K562 (cell line): ENCODE measurements around the gene U2SURP. TPM values are rescaled to one million over a fixed set of nuclear protein-coding genes. Genes with fewer than 3 reads are reported as not detected.
A peak's percentile ranks its signal among the peaks of the same experiment; 100 is the strongest.

Experiments used
- CCNT2 ChIP-seq: IDR thresholded peaks from 2 replicates; pipeline ENCODE4 v1.6.1; 2011; ENCODE audit warnings: borderline replicate concordance, low read depth, mild to moderate bottlenecking, moderate library complexity, mixed read lengths, low read length; ENCODE audit not compliant: insufficient read length; ENCODE audit errors: extremely low read depth
- E2F3 ChIP-seq: fragments of 250-450 bp; sonication (Bioruptor Pico); IDR thresholded peaks from 2 replicates; pipeline ENCODE4 v1.4.0; 2020; ENCODE audit warnings: mild to moderate bottlenecking
- ERF ChIP-seq: fragments of 450-650 bp; formaldehyde crosslinking; IDR thresholded peaks from 2 replicates; pipeline ENCODE4 v1.4.0; 2020; ENCODE audit warnings: mild to moderate bottlenecking, mixed read lengths
- FOXJ2 ChIP-seq: fragments of 200-800 bp; sonication (Bioruptor generic); IDR thresholded peaks from 2 replicates; pipeline ENCODE4 v1.6.1; 2016; ENCODE audit warnings: missing genetic modification characterization, missing compliant biosample characterization
- MBD2 ChIP-seq: sonication (generic); IDR thresholded peaks from 2 replicates; pipeline ENCODE4 v1.6.1; 2016; ENCODE audit warnings: low read depth, borderline replicate concordance
- MEF2A ChIP-seq: IDR thresholded peaks from 2 replicates; pipeline ENCODE4 v1.6.1; 2011; ENCODE audit warnings: low read depth, mild to moderate bottlenecking, low read length, moderate library complexity; ENCODE audit not compliant: control insufficient read depth
- PHB2 ChIP-seq: fragments of 450-650 bp; IDR thresholded peaks from 2 replicates; pipeline ENCODE4 v1.6.1; 2017; ENCODE audit warnings: low read depth
- SAFB2 ChIP-seq: fragments of 200-400 bp; formaldehyde crosslinking; IDR thresholded peaks from 2 replicates; pipeline ENCODE4 v1.6.1; 2018; ENCODE audit warnings: borderline replicate concordance, low read length, low read depth, moderate library complexity; ENCODE audit not compliant: severe bottlenecking
- SOX6 ChIP-seq: fragments of 450-650 bp; IDR thresholded peaks from 2 replicates; pipeline ENCODE4 v1.6.1; 2014; ENCODE audit warnings: mild to moderate bottlenecking
- SP2 ChIP-seq: IDR thresholded peaks from 2 replicates; pipeline ENCODE4 v1.6.1; 2011; ENCODE audit warnings: mild to moderate bottlenecking, low read depth, low read length, moderate library complexity; ENCODE audit not compliant: poor library complexity, severe bottlenecking; ENCODE audit errors: extremely low read depth
- TCF3 ChIP-seq: sonication (generic); formaldehyde crosslinking; IDR thresholded peaks from 2 replicates; pipeline ENCODE4 v1.4.0; 2020; ENCODE audit warnings: mild to moderate bottlenecking, missing genetic modification reagents
- XRCC3 ChIP-seq: fragments of 450-650 bp; IDR thresholded peaks from 2 replicates; pipeline ENCODE4 v1.6.1; 2017; ENCODE audit warnings: mild to moderate bottlenecking, moderate library complexity
- ZKSCAN3 ChIP-seq: fragments of 250-450 bp; sonication (Bioruptor Pico); IDR thresholded peaks from 2 replicates; pipeline ENCODE4 v1.4.0; 2020
- ZNF133 ChIP-seq: fragments of 250-450 bp; sonication (Bioruptor Pico); IDR thresholded peaks from 2 replicates; pipeline ENCODE4 v1.4.0; 2020; ENCODE audit warnings: mild to moderate bottlenecking
- ZNF668 ChIP-seq: fragments of 250-450 bp; sonication (Bioruptor Pico); IDR thresholded peaks from 2 replicates; pipeline ENCODE4 v1.8.0; 2022; ENCODE audit warnings: mild to moderate bottlenecking, inconsistent platforms
- polyA plus RNA-seq, 8 experiments: library from polyadenylated mRNA; depleted of rRNA in 4 of 8; stranded (reverse) in 5 of 8; unstranded in 3 of 8; fragments of >200 nt; fragmentation: Nextera tagmentation in 2 of 8; fragmentation: Illumina TruSeq in 1 of 8; extraction: Ambion mirVana in 2 of 8; extraction: Trizol in 1 of 8; gene quantifications; 2 replicates each; pipeline versions ENCODE4 v1.2.1 to v1.2.3, GENCODE V29; 2011 to 2014; ENCODE audit warnings: inconsistent platforms in 1 of 8, missing spikeins in 1 of 8
- total RNA-seq, 7 experiments: library from RNA; depleted of rRNA in 6 of 7; stranded (reverse); fragments of >200 nt in 6 of 7; fragmentation: Illumina TruSeq in 2 of 7; extraction: Trizol in 2 of 7; gene quantifications; 2 replicates each; pipeline versions ENCODE4 v1.2.1 to v1.2.3, GENCODE V29; 2011 to 2021; ENCODE audit warnings: low replicate concordance in 1 of 7
- TF ChIP-seq, protein P1 (sequence below): fragments of 450-650 bp; IDR thresholded peaks from 2 replicates; pipeline ENCODE4 v1.6.1; 2016; ENCODE audit warnings: antibody characterized with exemption
- TF ChIP-seq, protein P2 (sequence below): fragments of 250-450 bp; sonication (Bioruptor Pico); IDR thresholded peaks from 2 replicates; pipeline ENCODE4 v1.8.0; 2022; ENCODE audit warnings: moderate library complexity, mild to moderate bottlenecking, inconsistent platforms
- TF ChIP-seq, protein P3 (sequence below): sonication (generic); formaldehyde crosslinking; IDR thresholded peaks from 2 replicates; pipeline ENCODE4 v1.4.0; 2020; ENCODE audit warnings: mild to moderate bottlenecking, missing genetic modification reagents
- TF ChIP-seq, protein P4 (sequence below): sonication (generic); formaldehyde crosslinking; IDR thresholded peaks from 2 replicates; pipeline ENCODE4 v1.8.1; 2023; ENCODE audit warnings: mild to moderate bottlenecking, missing genetic modification reagents
- TF ChIP-seq, protein P5 (sequence below): sonication (generic); formaldehyde crosslinking; IDR thresholded peaks from 2 replicates; pipeline ENCODE4 v1.8.0; 2022; ENCODE audit warnings: mild to moderate bottlenecking, low read depth, missing genetic modification reagents

Gene U2SURP
- total and polyA plus RNA-seq, 9 of the 15 experiments (the other 6 are each of a cell fraction or from before 2014, with no cell fraction given) = 128 to 322 (median 191) TPM

DNA sequence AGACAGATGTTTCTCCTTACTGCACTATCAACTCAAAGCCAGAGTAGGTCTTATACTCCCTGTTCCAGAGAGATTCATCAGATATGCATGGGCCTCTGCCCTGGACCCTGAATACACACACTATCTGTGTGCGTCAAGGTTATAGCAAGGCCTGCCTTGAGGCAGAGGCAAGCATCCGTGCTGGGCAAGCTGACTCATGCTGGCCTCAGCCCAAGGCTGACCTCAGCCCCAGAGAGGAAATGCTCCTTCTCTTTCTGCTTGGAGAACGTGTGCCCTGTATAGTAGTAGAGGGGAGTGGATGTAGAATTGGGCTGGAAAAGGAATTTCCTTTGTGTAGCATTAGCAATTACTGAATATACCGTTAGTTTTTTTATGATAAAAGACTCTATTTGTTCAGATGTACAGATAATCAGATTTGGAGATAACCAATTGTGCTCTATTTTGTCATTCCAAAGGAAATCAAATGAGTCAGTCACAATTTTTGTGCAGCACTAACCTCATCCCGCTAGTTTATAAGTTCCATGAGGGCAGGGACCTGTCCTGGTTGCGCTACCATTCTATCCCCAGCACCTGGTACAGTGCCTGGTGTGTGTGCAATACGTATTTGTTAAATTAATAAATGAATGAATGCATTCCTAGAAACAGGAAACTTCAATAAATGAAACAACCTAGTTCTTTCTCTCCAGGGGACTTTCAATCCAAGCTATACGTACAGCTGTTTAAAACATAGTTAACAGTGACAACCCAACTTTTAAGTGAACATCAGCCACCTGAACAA lies 24.6 kb upstream of the U2SURP start (continued):
- TF ChIP-seq CCNT2 (peak; percentile 77), FOXJ2 (tag) (peak; percentile 78), ZKSCAN3 (CRISPR knock-in tag) (no peak), XRCC3 (no peak), SAFB2 (no peak), MBD2 (peak; percentile 44; the same call in 1 of the 2 replicates), ERF (CRISPR knock-in tag) (no peak), E2F3 (CRISPR knock-in tag) (no peak), TCF3 (CRISPR knock-in tag) (peak; percentile 93), PHB2 (peak; percentile 60; the same call in 1 of the 2 replicates), ZNF668 (CRISPR knock-in tag) (0 out of 2 replicates have a peak, but pooled peaks have one; percentile 22), MEF2A (no peak), SP2 (no peak), ZNF133 (CRISPR knock-in tag) (no peak), SOX6 (peak; percentile 89)
- TF ChIP-seq, protein P1, sequence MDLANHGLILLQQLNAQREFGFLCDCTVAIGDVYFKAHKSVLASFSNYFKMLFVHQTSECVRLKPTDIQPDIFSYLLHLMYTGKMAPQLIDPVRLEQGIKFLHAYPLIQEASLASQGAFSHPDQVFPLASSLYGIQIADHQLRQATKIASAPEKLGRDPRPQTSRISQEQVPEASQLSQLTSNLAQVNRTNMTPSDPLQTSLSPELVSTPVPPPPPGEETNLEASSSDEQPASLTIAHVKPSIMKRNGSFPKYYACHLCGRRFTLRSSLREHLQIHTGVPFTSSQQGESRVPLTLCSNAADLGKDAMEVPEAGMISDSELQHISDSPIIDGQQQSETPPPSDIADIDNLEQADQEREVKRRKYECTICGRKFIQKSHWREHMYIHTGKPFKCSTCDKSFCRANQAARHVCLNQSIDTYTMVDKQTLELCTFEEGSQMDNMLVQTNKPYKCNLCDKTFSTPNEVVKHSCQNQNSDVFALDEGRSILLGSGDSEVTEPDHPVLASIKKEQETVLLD = peak; percentile 83
- TF ChIP-seq, protein P2, sequence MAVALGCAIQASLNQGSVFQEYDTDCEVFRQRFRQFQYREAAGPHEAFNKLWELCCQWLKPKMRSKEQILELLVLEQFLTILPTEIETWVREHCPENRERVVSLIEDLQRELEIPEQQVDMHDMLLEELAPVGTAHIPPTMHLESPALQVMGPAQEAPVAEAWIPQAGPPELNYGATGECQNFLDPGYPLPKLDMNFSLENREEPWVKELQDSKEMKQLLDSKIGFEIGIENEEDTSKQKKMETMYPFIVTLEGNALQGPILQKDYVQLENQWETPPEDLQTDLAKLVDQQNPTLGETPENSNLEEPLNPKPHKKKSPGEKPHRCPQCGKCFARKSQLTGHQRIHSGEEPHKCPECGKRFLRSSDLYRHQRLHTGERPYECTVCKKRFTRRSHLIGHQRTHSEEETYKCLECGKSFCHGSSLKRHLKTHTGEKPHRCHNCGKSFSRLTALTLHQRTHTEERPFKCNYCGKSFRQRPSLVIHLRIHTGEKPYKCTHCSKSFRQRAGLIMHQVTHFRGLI = no peak
- TF ChIP-seq, protein P3, sequence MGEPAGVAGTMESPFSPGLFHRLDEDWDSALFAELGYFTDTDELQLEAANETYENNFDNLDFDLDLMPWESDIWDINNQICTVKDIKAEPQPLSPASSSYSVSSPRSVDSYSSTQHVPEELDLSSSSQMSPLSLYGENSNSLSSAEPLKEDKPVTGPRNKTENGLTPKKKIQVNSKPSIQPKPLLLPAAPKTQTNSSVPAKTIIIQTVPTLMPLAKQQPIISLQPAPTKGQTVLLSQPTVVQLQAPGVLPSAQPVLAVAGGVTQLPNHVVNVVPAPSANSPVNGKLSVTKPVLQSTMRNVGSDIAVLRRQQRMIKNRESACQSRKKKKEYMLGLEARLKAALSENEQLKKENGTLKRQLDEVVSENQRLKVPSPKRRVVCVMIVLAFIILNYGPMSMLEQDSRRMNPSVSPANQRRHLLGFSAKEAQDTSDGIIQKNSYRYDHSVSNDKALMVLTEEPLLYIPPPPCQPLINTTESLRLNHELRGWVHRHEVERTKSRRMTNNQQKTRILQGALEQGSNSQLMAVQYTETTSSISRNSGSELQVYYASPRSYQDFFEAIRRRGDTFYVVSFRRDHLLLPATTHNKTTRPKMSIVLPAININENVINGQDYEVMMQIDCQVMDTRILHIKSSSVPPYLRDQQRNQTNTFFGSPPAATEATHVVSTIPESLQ (CRISPR knock-in tag) = no peak
- TF ChIP-seq, protein P4, sequence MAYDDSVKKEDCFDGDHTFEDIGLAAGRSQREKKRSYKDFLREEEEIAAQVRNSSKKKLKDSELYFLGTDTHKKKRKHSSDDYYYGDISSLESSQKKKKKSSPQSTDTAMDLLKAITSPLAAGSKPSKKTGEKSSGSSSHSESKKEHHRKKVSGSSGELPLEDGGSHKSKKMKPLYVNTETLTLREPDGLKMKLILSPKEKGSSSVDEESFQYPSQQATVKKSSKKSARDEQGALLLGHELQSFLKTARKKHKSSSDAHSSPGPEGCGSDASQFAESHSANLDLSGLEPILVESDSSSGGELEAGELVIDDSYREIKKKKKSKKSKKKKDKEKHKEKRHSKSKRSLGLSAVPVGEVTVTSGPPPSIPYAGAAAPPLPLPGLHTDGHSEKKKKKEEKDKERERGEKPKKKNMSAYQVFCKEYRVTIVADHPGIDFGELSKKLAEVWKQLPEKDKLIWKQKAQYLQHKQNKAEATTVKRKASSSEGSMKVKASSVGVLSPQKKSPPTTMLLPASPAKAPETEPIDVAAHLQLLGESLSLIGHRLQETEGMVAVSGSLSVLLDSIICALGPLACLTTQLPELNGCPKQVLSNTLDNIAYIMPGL (CRISPR knock-in tag) = no peak
- TF ChIP-seq, protein P5, sequence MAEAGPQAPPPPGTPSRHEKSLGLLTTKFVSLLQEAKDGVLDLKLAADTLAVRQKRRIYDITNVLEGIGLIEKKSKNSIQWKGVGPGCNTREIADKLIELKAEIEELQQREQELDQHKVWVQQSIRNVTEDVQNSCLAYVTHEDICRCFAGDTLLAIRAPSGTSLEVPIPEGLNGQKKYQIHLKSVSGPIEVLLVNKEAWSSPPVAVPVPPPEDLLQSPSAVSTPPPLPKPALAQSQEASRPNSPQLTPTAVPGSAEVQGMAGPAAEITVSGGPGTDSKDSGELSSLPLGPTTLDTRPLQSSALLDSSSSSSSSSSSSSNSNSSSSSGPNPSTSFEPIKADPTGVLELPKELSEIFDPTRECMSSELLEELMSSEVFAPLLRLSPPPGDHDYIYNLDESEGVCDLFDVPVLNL = no peak
